Astrocyte (in vitro differentiated cells and primary cell): ENCODE measurements around the gene ARF1. TPM values are rescaled to one million over a fixed set of nuclear protein-coding genes. Genes with fewer than 3 reads are reported as not detected.

Experiments used
- DNase-seq: peaks from one replicate; pipeline ENCODE4 v3.0.0-alpha.2; 2010; ENCODE audit warnings: low read depth
- FAIRE-seq: peaks from 2 replicates; lab custom pipeline; 2011; peaks lifted over from hg19 to GRCh38; lab: Jason Lieb, UNC
- H2AFZ ChIP-seq: 2 replicates; pipeline ENCODE4 v1.6.0; 2012; ENCODE audit warnings: low read depth, low read length, inconsistent platforms
- H3K27ac ChIP-seq: 2 replicates; pipeline ENCODE4 v1.5.1; 2011; ENCODE audit warnings: low read depth, low read length, inconsistent platforms
- H3K27me3 ChIP-seq: 2 replicates; pipeline ENCODE4 v1.6.0; 2011; ENCODE audit warnings: low read length, inconsistent platforms; ENCODE audit not compliant: insufficient read depth
- H3K36me3 ChIP-seq: 2 replicates; pipeline ENCODE4 v1.5.1; 2011; ENCODE audit warnings: low read length, inconsistent platforms; ENCODE audit not compliant: insufficient read depth
- H3K4me1 ChIP-seq: 2 replicates; pipeline ENCODE4 v1.5.1; 2011; ENCODE audit warnings: low read length, inconsistent platforms; ENCODE audit not compliant: insufficient read depth
- H3K4me2 ChIP-seq: 2 replicates; pipeline ENCODE4 v1.6.0; 2012; ENCODE audit warnings: low read length, inconsistent platforms
- H3K4me3 ChIP-seq: 2 replicates; pipeline ENCODE4 v1.5.1; 2011; ENCODE audit warnings: low read depth, mild to moderate bottlenecking, low read length, inconsistent platforms; ENCODE audit not compliant: insufficient read depth
- H3K79me2 ChIP-seq: 2 replicates; pipeline ENCODE4 v1.6.0; 2012; ENCODE audit warnings: mild to moderate bottlenecking, low read length, inconsistent platforms; ENCODE audit not compliant: insufficient read depth
- H3K9ac ChIP-seq: 2 replicates; pipeline ENCODE4 v1.6.0; 2012; ENCODE audit warnings: mild to moderate bottlenecking, low read length, inconsistent platforms
- H3K9me3 ChIP-seq: 2 replicates; pipeline ENCODE4 v1.5.1; 2012; ENCODE audit warnings: low read depth, mild to moderate bottlenecking, low read length, inconsistent platforms; ENCODE audit not compliant: insufficient read depth
- H4K20me1 ChIP-seq: 2 replicates; pipeline ENCODE4 v1.6.0; 2012; ENCODE audit warnings: low read length, inconsistent platforms; ENCODE audit not compliant: insufficient read depth
- H3K27ac Mint-ChIP-seq: one replicate; pipeline ENCODE4 v1.8.0; 2021; ENCODE audit warnings: mild to moderate bottlenecking, mixed read lengths; ENCODE audit not compliant: unreplicated experiment
- H3K27me3 Mint-ChIP-seq: one replicate; pipeline ENCODE4 v1.8.0; 2021; ENCODE audit warnings: low read depth, mixed read lengths; ENCODE audit not compliant: unreplicated experiment
- H3K36me3 Mint-ChIP-seq: one replicate; pipeline ENCODE4 v1.8.0; 2021; ENCODE audit warnings: low read depth, mixed read lengths; ENCODE audit not compliant: unreplicated experiment
- H3K4me1 Mint-ChIP-seq: one replicate; pipeline ENCODE4 v1.8.0; 2021; ENCODE audit warnings: low read depth, mixed read lengths; ENCODE audit not compliant: unreplicated experiment
- H3K4me3 Mint-ChIP-seq: one replicate; pipeline ENCODE4 v1.8.0; 2021; ENCODE audit warnings: mild to moderate bottlenecking, moderate library complexity, mixed read lengths; ENCODE audit not compliant: unreplicated experiment
- H3K9me3 Mint-ChIP-seq: one replicate; pipeline ENCODE4 v1.8.0; 2021; ENCODE audit warnings: mild to moderate bottlenecking, mixed read lengths; ENCODE audit not compliant: unreplicated experiment
- CTCF ChIP-seq: IDR thresholded peaks from 2 replicates; pipeline ENCODE4 v1.5.1; 2011; ENCODE audit warnings: low read depth, mild to moderate bottlenecking, inconsistent platforms, low read length, moderate library complexity; ENCODE audit not compliant: insufficient read depth
- EZH2 ChIP-seq: IDR thresholded peaks from 2 replicates; pipeline ENCODE4 v1.6.1; 2012; ENCODE audit warnings: mild to moderate bottlenecking, low read length, inconsistent platforms; ENCODE audit not compliant: insufficient read depth
- total RNA-seq: library from RNA; stranded (reverse); gene quantifications from 2 replicates; pipeline ENCODE4 v1.2.1, GENCODE V29; 2021

ARF1 gene
- total RNA-seq, 1 donor from 2014 or later = 431 TPM

GRCh38 chr1:228088586-228089498 lies 6.3 kb downstream of the ARF1 start:
- H4K20me1 ChIP-seq = peaks cover 100% of the 10 kb centered on the region
- peaks cover 79% of the 10 kb centered on the region for H3K4me1 Mint-ChIP-seq
- H3K9me3 ChIP-seq = peaks cover under 1% of the 10 kb centered on the region
- H3K79me2 ChIP-seq = peaks cover 100% of the 10 kb centered on the region
- DNase-seq = no peak
- peaks cover 61% of the 10 kb centered on the region for H3K4me1 ChIP-seq
- H3K27me3 ChIP-seq = no peaks in the 10 kb centered on the region
- H3K36me3 Mint-ChIP-seq = peaks cover 3% of the 10 kb centered on the region
- FAIRE-seq = no peak
- TF ChIP-seq CTCF (no peak), EZH2 (no peak)
- H3K27ac ChIP-seq = peak overlapping the region; percentile 64
- peak overlapping the region; percentile 92 for H3K27ac Mint-ChIP-seq
- H2AFZ ChIP-seq = no peak overlapping the region
- H3K9me3 Mint-ChIP-seq = no peaks in the 10 kb centered on the region
- peak overlapping the region; percentile 98 for H3K4me2 ChIP-seq
- peak overlapping the region; percentile 67 for H3K4me3 Mint-ChIP-seq
- no peaks in the 10 kb centered on the region for H3K27me3 Mint-ChIP-seq
- no peak overlapping the region for H3K9ac ChIP-seq
- H3K36me3 ChIP-seq = peaks cover 18% of the 10 kb centered on the region
- H3K4me3 ChIP-seq = no peak overlapping the region

- peak overlapping the region; percentile 92 for H3K27ac Mint-ChIP-seq
- Histone ChIP-seq H2AFZ (no peak overlapping the region), H3K4me3 (no peak overlapping the region), H3K27ac (no peak overlapping the region), H3K4me1 (peaks cover 54% of the 10 kb centered on the region), H3K79me2 (peaks cover 100% of the 10 kb centered on the region), H3K36me3 (peaks cover 18% of the 10 kb centered on the region), H3K27me3 (no peaks in the 10 kb centered on the region), H4K20me1 (peaks cover 100% of the 10 kb centered on the region), H3K4me2 (peak overlapping the region; percentile 35), H3K9me3 (peaks cover 9% of the 10 kb centered on the region), H3K9ac (no peak overlapping the region)
- no peak for TF ChIP-seq CTCF
- TF ChIP-seq EZH2 = no peak
- no peak for FAIRE-seq
- H3K4me3 Mint-ChIP-seq = peak overlapping the region; percentile 67
- peaks cover 3% of the 10 kb centered on the region for H3K36me3 Mint-ChIP-seq
- DNase-seq = no peak
- H3K27me3 Mint-ChIP-seq = no peaks in the 10 kb centered on the region
- peaks cover 79% of the 10 kb centered on the region for H3K4me1 Mint-ChIP-seq
- peaks cover 3% of the 10 kb centered on the region for H3K9me3 Mint-ChIP-seq
These were observed 7.2 kb downstream of the ARF1 start for GRCh38 chr1:228089519-228090380.
